Caco-2 (cell line): ENCODE results near the gene CDK2. TPM values are rescaled to one million over a fixed set of nuclear protein-coding genes. Genes with fewer than 3 reads are reported as not detected.

Experiments
- BruUV-seq: library from RNA; stranded (reverse); fragments of 400-500 nt; replicated peaks from 2 replicates; lab custom pipeline; 2021; lab: Mats Ljungman, UMichigan
- CTCF ChIA-PET: fragments of 300-600 bp; sonication (Branson Sonifier 250); formaldehyde crosslinking; loops from one replicate; lab custom pipeline; 2022; ENCODE audit warnings: antibody characterized with exemption; lab: Charles Lee
- POLR2A ChIA-PET: fragments of 300-600 bp; sonication (Branson Sonifier 250); formaldehyde crosslinking; loops from one replicate; lab custom pipeline; 2022; ENCODE audit warnings: antibody characterized with exemption; lab: Charles Lee
- DNase-seq, 2 experiments: peaks; one replicate each; pipeline versions ENCODE4 v3.0.0 to v3.0.0-alpha.2; 2020 to 2022
- H3K27me3 ChIP-seq: replicated peaks from 2 replicates; pipeline ENCODE4 v1.6.0; 2011; ENCODE audit warnings: low read length; ENCODE audit not compliant: control insufficient read depth, insufficient read depth
- H3K36me3 ChIP-seq: 2 replicates; pipeline ENCODE4 v1.5.1; 2011; ENCODE audit warnings: low read length; ENCODE audit not compliant: control insufficient read depth, insufficient read depth
- H3K4me1 ChIP-seq: fragments of 250-450 bp; sonication (Bioruptor Pico); 2 replicates; pipeline ENCODE4 v1.5.1; 2020; ENCODE audit warnings: mild to moderate bottlenecking
- H3K4me3 ChIP-seq: 2 replicates; pipeline ENCODE4 v1.5.1; 2011; ENCODE audit warnings: low read depth, mild to moderate bottlenecking, control low read depth, low read length
- H3K9me3 ChIP-seq: fragments of 250-450 bp; sonication (Bioruptor Pico); 2 replicates; pipeline ENCODE4 v1.5.1; 2020; ENCODE audit warnings: mild to moderate bottlenecking, moderate library complexity
- H3K27ac Mint-ChIP-seq: one replicate; pipeline ENCODE4 v1.8.0; 2022; ENCODE audit warnings: mixed read lengths; ENCODE audit not compliant: unreplicated experiment
- H3K27me3 Mint-ChIP-seq: one replicate; pipeline ENCODE4 v1.8.0; 2022; ENCODE audit warnings: mixed read lengths; ENCODE audit not compliant: insufficient read depth, unreplicated experiment
- H3K36me3 Mint-ChIP-seq: one replicate; pipeline ENCODE4 v1.8.0; 2022; ENCODE audit warnings: mild to moderate bottlenecking, mixed read lengths; ENCODE audit not compliant: insufficient read depth, unreplicated experiment
- H3K4me1 Mint-ChIP-seq: one replicate; pipeline ENCODE4 v1.8.0; 2022; ENCODE audit warnings: low read depth, mixed read lengths; ENCODE audit not compliant: unreplicated experiment
- H3K4me3 Mint-ChIP-seq: one replicate; pipeline ENCODE4 v1.8.0; 2022; ENCODE audit warnings: mild to moderate bottlenecking, moderate library complexity, mixed read lengths; ENCODE audit not compliant: unreplicated experiment
- H3K9me3 Mint-ChIP-seq: one replicate; pipeline ENCODE4 v1.8.0; 2022; ENCODE audit warnings: mixed read lengths; ENCODE audit not compliant: unreplicated experiment
- intact Hi-C: fragments of 100-400 bp; cut with micrococcal nuclease; formaldehyde crosslinking; loops from one replicate; pipeline ENCODE4 v1.10.0; 2022; ENCODE audit not compliant: unreplicated experiment
- total RNA-seq: library from RNA; stranded (reverse); gene quantifications from 2 replicates; pipeline ENCODE4 v1.2.3, GENCODE V29; 2022
- TF ChIP-seq, protein P1 (sequence below), 2 experiments: fragments of 200-600 bp in 1 of 2; IDR thresholded peaks; 1 replicate in 1 of 2; 2 replicates in 1 of 2; pipeline versions ENCODE4 v1.5.1 to v1.8.0; 2011 to 2022; ENCODE audit warnings: antibody characterized with exemption in 1 of 2, control low read depth in 1 of 2, inconsistent platforms in 1 of 2, low read depth in 1 of 2, low read length in 1 of 2, mild to moderate bottlenecking in 1 of 2, moderate library complexity in 1 of 2; ENCODE audit not compliant: insufficient read depth in 1 of 2, severe bottlenecking in 1 of 2, unreplicated experiment in 1 of 2

The CDK2 gene
- total RNA-seq, 1 experiment from 2014 or later: 110 TPM

DNA sequence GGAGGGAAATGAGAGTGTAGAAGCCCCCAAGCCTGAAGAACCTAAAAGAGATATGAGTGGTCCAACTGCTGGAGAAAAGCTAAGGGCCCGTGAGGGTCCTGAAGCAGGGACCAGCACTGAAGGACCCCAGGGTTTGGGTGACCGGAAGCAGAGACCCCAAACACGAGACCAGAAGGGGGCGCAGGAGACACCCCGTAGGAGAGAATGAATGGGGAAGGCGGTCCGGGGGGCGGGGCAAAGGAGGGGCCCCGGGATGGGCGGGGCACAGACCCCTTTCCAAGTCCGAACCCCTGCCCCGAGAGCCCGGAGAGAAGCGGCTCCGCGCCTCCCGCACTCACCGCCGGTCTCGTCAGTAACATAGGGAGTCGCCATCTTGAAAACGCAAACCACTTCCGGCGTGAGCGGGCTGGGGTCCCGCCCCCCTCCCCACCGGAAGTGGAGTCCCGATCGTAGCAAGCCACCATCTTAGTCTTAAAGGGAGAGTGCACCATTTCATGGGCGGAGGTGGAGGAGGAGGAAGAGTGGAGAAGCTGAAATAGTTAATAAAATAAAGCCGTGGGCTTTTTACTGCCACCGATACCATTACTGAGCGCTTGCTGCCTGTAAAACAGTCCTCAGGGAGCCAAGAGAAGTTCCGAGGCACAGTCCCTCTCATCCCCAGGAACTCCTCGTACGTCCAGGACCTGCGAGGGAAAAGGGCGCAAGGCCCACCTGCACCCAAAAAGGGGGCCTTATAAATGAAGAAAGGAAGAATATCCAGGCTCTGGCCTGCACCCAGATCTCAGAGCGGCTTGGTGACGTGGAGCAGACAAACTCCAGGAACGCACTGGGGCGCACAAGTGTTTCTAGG is 39.7 kb upstream of the CDK2 start:
- Mint-ChIP-seq H3K4me3 (peak overlapping the region; percentile 98), H3K36me3 (peaks cover 49% of the 10 kb centered on the region), H3K27me3 (no peaks in the 10 kb centered on the region), H3K4me1 (peaks cover 35% of the 10 kb centered on the region), H3K9me3 (no peaks in the 10 kb centered on the region), H3K27ac (peak overlapping the region; percentile 97)
- POLR2A ChIA-PET: interaction anchor here (0.7 to 2.9 kb wide), 5 partner anchors 18 to 109 kb away, joined by 3 to 21 read pairs (median 6); partner anchors contain the start of genes DNAJC14, ORMDL2, RAB5B and SARNP
- Histone ChIP-seq H3K4me1 (peaks cover 19% of the 10 kb centered on the region), H3K36me3 (peaks cover 1% of the 10 kb centered on the region; the same call in 1 of the 2 replicates), H3K4me3 (peak overlapping the region; percentile 74), H3K9me3 (no peaks in the 10 kb centered on the region), H3K27me3 (no peaks in the 10 kb centered on the region)
- CTCF ChIA-PET: interaction anchor here (0.6 to 2.9 kb wide), 17 partner anchors 13 to 428 kb away, joined by 3 to 11 read pairs (median 5); partner anchors contain the start of genes ORMDL2, RAB5B and SARNP
- intact Hi-C loops: loop anchor here (1.0 to 2.0 kb wide), 2 partner anchors 110 to 188 kb away; partner anchors contain the start of gene SARNP
- TF ChIP-seq, protein P1, sequence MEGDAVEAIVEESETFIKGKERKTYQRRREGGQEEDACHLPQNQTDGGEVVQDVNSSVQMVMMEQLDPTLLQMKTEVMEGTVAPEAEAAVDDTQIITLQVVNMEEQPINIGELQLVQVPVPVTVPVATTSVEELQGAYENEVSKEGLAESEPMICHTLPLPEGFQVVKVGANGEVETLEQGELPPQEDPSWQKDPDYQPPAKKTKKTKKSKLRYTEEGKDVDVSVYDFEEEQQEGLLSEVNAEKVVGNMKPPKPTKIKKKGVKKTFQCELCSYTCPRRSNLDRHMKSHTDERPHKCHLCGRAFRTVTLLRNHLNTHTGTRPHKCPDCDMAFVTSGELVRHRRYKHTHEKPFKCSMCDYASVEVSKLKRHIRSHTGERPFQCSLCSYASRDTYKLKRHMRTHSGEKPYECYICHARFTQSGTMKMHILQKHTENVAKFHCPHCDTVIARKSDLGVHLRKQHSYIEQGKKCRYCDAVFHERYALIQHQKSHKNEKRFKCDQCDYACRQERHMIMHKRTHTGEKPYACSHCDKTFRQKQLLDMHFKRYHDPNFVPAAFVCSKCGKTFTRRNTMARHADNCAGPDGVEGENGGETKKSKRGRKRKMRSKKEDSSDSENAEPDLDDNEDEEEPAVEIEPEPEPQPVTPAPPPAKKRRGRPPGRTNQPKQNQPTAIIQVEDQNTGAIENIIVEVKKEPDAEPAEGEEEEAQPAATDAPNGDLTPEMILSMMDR (IDR thresholded peaks at IDR 0.05; ENCODE audit: insufficient read depth in 1 of 2, low read depth in 1 of 2, low read length in 1 of 2, severe bottlenecking in 1 of 2, unreplicated experiment in 1 of 2): peak; percentile 79 to 86
- no TSS peak for BruUV-seq
- peak; percentile 89 to 95 for DNase-seq

DNA sequence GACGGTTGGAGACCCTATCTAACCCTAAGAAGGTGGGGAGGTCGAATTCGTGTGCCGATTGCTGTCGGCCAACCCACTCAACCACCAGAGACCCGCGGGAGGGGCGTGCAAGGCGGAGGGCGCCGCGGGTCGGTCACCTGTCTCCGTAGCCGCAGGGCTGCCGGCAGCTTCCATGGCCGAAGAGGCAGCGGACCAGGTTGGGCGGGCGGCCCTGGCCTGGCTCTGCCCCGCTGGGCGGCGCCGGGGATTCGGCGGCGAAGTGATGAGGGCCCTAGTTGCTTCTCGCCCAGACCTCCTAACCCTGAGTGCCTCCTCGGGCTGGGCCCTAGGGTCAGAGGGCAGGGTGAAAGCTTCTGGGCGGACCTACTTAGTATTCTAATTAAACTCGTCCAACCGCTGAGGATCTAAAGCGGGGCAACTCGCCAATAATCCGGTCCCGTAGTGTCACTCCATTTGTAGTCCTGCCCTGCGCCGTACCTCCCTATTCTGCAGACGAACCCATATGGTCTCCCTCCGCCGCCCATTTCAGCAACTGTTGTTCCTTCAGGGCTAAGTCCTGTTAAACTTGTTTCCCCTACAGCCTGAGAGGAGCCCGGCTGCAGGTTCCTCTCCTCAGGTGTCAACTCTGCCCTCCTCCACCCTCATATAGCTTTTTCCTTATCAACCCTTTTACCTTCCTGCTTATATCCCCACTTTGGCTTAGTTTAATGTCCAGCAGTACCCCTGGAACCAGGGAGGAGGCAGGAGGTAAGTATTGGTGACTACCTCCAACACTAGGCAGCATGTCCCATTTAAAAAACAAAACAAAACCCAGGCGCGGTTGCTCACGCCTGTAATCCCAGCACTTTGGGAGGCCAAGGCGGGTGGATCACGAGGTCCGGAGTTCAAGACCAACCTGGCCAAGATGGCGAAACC is 38.8 kb upstream of the CDK2 start, which contains the start of gene PYM1:
TSS of gene PYM1 (minus strand) at position 307 of the 915 bp plus-strand sequence. CDS start at position 174, 133 bp downstream.
- ChIA-PET CTCF (interaction anchor here (0.6 to 2.9 kb wide), 9 partner anchors 27 to 429 kb away, joined by 3 to 11 read pairs (median 5); partner anchors contain the start of genes ORMDL2, RAB5B and SARNP), POLR2A (interaction anchor here (0.5 to 2.9 kb wide), 4 partner anchors 21 to 110 kb away, joined by 3 to 21 read pairs (median 6); partner anchors contain the start of genes DNAJC14, ORMDL2, RAB5B and SARNP)
- Mint-ChIP-seq H3K27ac (peak within 1 kb of the TSS; percentile 97), H3K36me3 (peaks cover 43% of the 10 kb centered on the region), H3K27me3 (no peaks in the 10 kb centered on the region), H3K4me1 (peaks cover 35% of the 10 kb centered on the region), H3K4me3 (peak within 1 kb of the TSS; percentile 98), H3K9me3 (no peaks in the 10 kb centered on the region)
- intact Hi-C loops: loop anchor here (2.0 kb wide), 1 partner anchor 189 kb away; no protein-coding TSS in a partner anchor
- no peaks in the 10 kb centered on the region for H3K27me3 ChIP-seq
- TF ChIP-seq, protein P1 (IDR thresholded peaks at IDR 0.05; ENCODE audit: insufficient read depth in 1 of 2, low read depth in 1 of 2, low read length in 1 of 2, severe bottlenecking in 1 of 2, unreplicated experiment in 1 of 2): no peak
- H3K36me3 ChIP-seq: 0 out of 2 replicates have a peak, but pooled peaks cover 1% of the 10 kb centered on the region
- no peaks in the 10 kb centered on the region for H3K9me3 ChIP-seq
- DNase-seq: peak; percentile 83 to 90
- TSS peak; percentile 45 for BruUV-seq
- H3K4me1 ChIP-seq: peaks cover 24% of the 10 kb centered on the region
- peak within 1 kb of the TSS; percentile 74 for H3K4me3 ChIP-seq
